Activated CD4-positive, CD25-positive, alpha-beta regulatory T cell treated with anti-CD3 and anti-CD28 coated beads, Interleukin-2, amount 50 U/mL, for 24 hours (primary cell): Measurements from ENCODE around the gene CASK.

Source experiments
- ATAC-seq, 2 donors: fragments of 150-1000 bp; cut with Tn5 transposase; one replicate each; pipeline ENCODE4 v1.10.0; 2021; ENCODE audit warnings: mild to moderate bottlenecking in 1 of 2, moderate library complexity in 1 of 2

The CASK gene

DNA sequence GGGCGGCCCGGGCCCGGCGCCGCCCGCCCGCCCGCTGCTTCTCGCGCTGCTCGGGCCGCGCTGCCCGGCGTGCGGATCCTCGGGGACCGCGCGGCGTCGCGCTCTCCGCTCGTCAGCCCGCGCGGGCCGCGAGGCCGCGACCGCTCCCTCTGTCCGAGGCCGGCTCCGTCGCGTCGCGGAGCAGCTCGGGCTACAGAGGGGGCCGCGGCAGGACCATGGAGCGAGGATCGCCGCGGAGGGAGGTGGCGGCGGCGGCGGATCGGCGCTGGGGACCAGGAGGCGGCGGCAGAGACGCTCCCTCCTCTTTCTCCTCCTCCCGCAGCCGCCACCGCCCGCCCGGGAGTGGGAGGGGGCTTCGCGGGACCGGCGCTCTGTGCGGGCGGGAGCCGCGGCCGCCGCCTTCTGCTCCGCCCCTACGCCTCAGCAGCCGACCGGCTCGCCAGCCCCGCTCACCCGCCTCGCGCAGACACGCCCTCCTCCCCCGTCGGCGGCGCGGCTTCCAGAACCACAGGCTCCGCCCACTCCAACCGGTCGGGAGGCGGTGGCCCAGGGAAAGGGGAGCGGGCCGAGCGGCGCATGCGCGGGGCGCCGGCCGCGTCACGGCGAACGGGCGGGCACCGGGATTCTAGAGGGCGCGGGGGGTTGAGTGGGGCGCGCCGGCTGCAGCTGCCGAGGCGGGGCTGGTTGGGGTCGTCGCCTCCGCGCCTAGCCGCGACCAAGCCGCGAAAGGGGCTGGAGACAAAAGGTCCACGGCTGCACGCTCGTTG is at the start of gene CASK:
CASK (minus strand) TSS at position 344 of the 767 bp plus-strand sequence. CDS start 566 bp downstream, outside the sequence.
- ATAC-seq, result peak; percentile 75 to 77

DNA sequence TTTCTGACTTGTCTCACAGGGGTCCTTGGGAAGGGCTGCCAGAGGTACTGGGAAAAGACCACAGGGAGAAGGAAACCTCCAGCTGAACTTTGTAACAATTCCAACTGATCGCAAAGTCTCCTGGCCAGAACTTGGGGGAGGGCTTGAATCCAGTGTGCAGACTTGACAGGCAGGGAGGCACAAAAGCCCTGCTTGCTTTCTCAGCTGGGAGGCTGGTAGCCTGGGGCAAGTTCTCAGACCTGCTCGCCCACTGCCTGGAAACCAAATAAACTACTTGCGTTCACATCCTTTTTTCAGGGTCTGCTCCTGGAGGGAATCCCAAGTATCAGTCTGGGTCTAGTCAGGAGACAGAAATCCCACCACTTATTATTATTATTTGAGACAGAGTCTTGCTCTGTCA is 48.0 kb upstream of the CASK start:
- ATAC-seq, result no peak

DNA sequence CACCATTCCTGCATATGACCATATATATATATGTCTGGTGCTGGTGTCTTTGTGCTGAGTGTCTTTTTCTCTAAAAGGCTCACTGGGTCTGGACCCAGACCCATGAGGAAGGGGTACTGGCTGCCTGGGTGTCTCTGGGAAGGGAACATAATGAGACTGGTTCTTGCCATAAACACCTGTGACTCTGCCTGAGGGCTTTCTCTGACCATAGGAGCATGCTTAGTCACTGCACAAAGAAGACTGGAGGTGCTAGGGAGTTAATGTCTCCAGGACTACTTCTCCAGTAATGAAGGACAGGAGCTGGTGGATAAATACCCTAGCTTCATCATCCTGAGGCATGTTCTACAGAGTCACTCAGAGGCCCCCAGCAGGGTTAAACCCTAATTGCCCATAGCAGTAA is 47.1 kb upstream of the CASK start:
- no peak for ATAC-seq

- ATAC-seq, result no peak
Measured at GRCh38 chrX:41963348-41963747, 40.0 kb upstream of the CASK start.

DNA sequence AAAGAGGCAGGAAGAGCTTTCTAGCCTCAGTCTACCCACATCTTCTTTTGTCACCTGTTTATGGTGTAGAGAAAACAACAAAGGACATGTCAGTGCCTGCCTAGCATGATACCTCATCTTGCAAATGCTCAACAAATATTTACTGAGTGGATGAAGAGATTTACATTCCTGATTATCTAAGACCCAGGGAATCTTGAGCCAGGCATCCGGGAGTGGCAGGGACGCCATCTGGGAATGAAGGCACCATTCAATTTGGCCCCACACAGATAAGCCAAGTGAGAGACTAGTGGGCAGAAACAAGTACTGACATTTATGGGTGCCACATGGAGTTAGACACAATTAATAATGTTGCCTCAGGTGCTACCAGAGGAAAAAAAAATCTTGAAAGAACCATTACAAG is 36.8 kb upstream of the CASK start:
- no peak for ATAC-seq

GRCh38 chrX:41958861-41959260 is 35.5 kb upstream of the CASK start:
- ATAC-seq, result peak; percentile 55 to 80

GRCh38 chrX:41956027-41956426 is 32.7 kb upstream of the CASK start:
- no peak for ATAC-seq

DNA sequence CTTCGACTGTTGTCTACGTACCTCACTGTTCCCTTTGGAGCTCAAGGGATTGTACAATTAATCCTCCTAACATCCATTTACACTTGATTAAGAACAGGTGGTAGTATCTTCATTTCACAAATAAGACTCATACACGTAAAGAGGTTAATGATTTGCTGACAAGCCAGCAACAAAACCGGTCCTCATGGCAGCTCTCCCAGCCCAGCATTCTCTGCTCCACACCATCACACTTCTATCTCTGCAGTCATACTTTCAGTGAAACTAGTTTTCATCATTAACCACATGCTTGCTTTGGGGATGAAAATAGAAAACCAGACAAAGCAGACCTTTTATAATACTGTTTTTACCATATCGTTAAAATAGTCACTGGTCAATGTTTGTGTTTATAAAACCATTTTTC is 28.7 kb upstream of the CASK start:
- ATAC-seq, result no peak

GRCh38 chrX:41946989-41947612 is 23.7 kb upstream of the CASK start:
- ATAC-seq, result peak; percentile 41 to 53

DNA sequence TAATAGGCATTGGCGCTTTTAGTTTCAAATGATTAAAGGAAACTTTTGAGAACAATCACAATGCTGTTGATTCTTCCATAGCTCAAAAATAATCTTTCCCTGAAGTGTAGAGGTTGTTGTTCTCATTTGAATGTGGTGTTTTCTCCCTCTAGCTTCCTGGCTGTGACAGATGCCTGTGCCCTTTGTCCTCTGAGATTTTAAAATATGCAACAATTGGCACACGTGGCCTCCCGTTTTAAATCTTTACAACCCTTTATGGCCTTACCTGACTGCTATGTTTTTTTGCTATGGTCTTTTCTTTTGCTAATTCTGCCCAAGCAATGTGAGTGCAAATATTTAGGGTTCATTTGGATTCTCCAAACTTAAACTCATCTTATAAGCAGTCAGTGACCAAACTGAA is 22.9 kb upstream of the CASK start:
- ATAC-seq, result no peak

GRCh38 chrX:41935832-41936231 is 12.5 kb upstream of the CASK start:
- ATAC-seq, result no peak

- ATAC-seq, result peak; percentile 71 to 80
Measured at GRCh38 chrX:41933546-41933945, 10.2 kb upstream of the CASK start.

DNA sequence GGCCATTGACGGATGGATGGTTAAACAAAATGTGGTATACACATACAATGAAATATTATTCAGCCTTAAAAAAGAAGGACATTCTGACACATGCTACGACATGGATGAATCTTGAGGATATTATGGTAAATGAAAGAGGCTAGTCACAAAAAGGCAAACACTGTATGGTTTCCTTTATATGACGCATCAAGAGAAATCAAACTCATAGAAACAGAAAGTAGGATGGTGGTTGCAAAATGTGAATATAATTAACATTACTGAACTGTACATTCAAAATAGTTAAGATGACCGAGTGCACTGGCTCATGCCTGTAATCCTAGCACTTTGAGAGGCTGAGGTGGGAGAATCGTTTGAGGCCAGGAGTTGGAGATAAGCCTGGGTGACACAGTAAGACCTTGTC is 9.5 kb upstream of the CASK start:
- ATAC-seq, result peak; percentile 76 to 80

GRCh38 chrX:41931591-41931990 is 8.2 kb upstream of the CASK start:
- no peak for ATAC-seq

- no peak for ATAC-seq
Measured at GRCh38 chrX:41923978-41924683, 777 bp upstream of the CASK start.

- ATAC-seq, result peak; percentile 1 to 2
Measured at GRCh38 chrX:41922431-41923151, 763 bp downstream of the CASK start.

DNA sequence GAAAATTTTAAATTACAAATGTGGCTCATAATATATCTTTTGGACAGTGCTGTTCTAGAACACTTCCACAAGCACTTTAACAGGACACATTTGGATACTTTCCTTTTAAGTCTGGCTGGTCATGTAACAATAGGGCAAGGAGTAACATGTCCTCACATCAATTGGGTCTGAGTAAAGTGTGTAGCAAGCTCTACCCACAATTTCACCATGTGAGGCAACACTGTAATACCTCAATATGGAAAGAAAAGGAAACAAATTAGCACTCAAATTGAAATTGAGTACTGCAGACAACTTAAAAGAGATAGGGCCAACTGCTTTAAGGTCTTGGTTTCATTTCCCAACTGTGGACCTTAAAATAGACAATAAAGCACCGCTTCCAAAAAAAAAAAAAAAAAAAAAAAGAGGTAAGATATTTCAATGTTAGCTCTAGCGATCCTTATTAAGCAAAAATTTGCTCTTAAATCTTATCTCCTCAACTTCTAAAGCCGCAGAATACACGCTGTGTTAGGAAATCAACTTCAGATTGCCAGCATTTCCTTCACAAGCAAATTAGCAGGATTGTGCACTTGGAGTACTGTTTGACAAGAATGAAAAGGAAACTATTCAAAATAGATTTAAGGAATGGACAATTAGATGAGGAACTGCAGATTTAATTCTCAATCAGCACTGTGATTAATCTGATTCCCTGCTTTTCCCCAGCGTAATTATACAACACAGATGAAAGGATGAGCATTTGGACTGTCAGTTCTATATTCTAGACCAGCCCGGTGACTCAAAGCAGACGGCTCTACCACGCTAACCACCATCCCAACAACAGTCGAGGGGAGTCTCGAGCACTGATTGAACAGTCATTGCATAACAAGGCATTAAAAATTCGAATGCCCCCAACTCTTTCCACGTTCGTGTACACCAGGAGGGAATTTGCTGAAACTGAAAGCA is 1.6 kb downstream of the CASK start:
- peak; percentile 46 to 53 for ATAC-seq

DNA sequence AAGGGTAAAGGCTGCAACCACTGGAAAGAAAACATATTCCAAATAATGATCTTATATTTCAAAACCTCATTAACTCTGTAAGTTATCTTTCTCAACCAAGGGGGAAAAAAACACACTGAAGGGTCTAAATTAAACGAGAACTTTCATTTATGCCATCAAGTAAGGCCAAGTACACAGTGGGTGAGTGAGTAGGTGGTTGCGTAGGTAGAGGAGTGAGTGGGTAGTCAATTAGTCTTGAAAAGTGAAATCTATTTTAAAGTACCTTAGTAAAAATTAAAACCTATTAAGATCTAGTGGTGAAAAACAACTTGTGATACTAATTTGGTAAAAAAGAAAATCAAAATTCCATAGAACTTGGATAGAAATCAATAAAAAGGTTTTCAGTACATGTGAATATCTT is 3.5 kb downstream of the CASK start:
- no peak for ATAC-seq

GRCh38 chrX:41917517-41917916 is 5.8 kb downstream of the CASK start:
- ATAC-seq, result no peak

GRCh38 chrX:41913476-41913875 is 9.9 kb downstream of the CASK start:
- ATAC-seq, result no peak

DNA sequence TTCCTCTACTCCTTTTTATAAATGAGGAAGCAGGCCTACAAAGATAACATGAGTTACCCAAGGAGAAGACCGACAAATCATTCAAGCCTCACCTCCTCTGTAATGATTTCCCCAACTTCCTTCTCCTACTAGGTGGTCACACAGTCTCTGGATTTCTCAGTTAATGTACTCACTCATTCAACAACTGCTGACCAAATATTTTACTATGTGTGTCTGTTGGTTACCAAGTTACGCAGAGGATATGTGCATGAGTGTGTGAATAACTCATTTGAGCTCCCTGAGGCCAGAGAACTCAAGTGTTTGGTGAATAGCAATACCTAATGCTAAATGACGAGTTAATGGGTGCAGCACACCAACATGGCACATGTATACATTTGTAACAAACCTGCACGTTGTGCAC is 10.4 kb downstream of the CASK start:
- peak; percentile 60 to 68 for ATAC-seq

DNA sequence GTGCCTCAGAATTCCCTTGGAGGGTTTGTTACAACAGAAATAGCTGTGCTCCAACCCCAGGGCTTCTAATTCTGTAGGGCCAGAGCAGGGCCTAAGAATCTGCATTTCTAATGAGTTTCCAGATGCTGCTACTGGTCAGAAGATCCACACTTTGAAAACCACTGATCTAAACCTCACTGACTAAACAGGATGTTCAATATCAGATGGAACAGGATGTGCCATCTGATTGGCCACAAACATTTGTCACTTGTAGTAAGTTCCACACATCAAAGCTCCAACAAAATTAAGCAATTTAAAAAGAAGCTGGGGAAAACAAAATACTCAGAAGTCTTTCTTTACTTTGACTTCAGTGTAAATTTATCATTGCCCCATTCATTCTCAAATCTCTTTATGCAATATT is 14.3 kb downstream of the CASK start:
- no peak for ATAC-seq
